DOHH2 (cell line): ENCODE measurements around the gene ERFL.

Experiments
- H3F3A ChIP-seq: fragments of 200-600 bp; sonication (generic), shearing (Covaris generic); 2 replicates; pipeline ENCODE4 v1.6.0; 2016; ENCODE audit warnings: antibody characterized with exemption, mild to moderate bottlenecking; ENCODE audit not compliant: control insufficient read depth, insufficient read depth
- H3K27ac ChIP-seq: fragments of 200-600 bp; sonication (generic); 2 replicates; pipeline ENCODE4 v1.5.1; 2014; ENCODE audit warnings: low read depth, mild to moderate bottlenecking, low read length, moderate library complexity
- H3K27me3 ChIP-seq: fragments of 200-600 bp; sonication (generic); 2 replicates; pipeline ENCODE4 v1.6.1; 2014; ENCODE audit warnings: mild to moderate bottlenecking, low read length, mixed read lengths; ENCODE audit not compliant: control insufficient read depth
- H3K36me3 ChIP-seq: fragments of 200-600 bp; sonication (generic); 2 replicates; pipeline ENCODE4 v1.6.1; 2014; ENCODE audit warnings: mild to moderate bottlenecking, low read length, moderate library complexity, mixed read lengths; ENCODE audit not compliant: control insufficient read depth
- H3K4me1 ChIP-seq: fragments of 200-600 bp; sonication (generic); 2 replicates; pipeline ENCODE4 v1.6.1; 2014; ENCODE audit warnings: mild to moderate bottlenecking, low read length, mixed read lengths; ENCODE audit not compliant: control insufficient read depth
- H3K4me2 ChIP-seq: fragments of 200-600 bp; sonication (generic); 2 replicates; pipeline ENCODE4 v1.6.0; 2014; ENCODE audit warnings: mild to moderate bottlenecking, low read length, moderate library complexity
- H3K4me3 ChIP-seq: fragments of 200-600 bp; sonication (generic); 2 replicates; pipeline ENCODE4 v1.5.1; 2014; ENCODE audit warnings: mild to moderate bottlenecking, low read length, mixed read lengths
- H3K79me2 ChIP-seq: fragments of 200-600 bp; sonication (generic); 2 replicates; pipeline ENCODE4 v1.6.1; 2014; ENCODE audit warnings: mild to moderate bottlenecking, low read length, mixed read lengths; ENCODE audit not compliant: control insufficient read depth
- H3K9me2 ChIP-seq: fragments of 200-600 bp; sonication (generic); replicated peaks from 2 replicates; pipeline ENCODE4 v1.6.1; 2014; ENCODE audit warnings: mild to moderate bottlenecking, low read length, mixed read lengths; ENCODE audit not compliant: control insufficient read depth
- H3K9me3 ChIP-seq: fragments of 200-600 bp; sonication (generic); 2 replicates; pipeline ENCODE4 v1.6.1; 2014; ENCODE audit warnings: antibody characterized with exemption, low read length, mixed read lengths; ENCODE audit not compliant: control insufficient read depth, insufficient read depth
- H4K20me1 ChIP-seq: fragments of 200-600 bp; sonication (generic); 2 replicates; pipeline ENCODE4 v1.6.0; 2014; ENCODE audit warnings: low read depth, mild to moderate bottlenecking, antibody characterized with exemption, low read length, moderate library complexity; ENCODE audit not compliant: control insufficient read depth, insufficient read depth
- CTCF ChIP-seq: fragments of 200-600 bp; sonication (generic); IDR thresholded peaks from one replicate; pipeline ENCODE4 v1.5.1; 2014; ENCODE audit warnings: antibody characterized with exemption, mild to moderate bottlenecking, low read depth, low read length; ENCODE audit not compliant: poor library complexity, severe bottlenecking
- EZH2phosphoT487 ChIP-seq: fragments of 200-600 bp; sonication (generic); IDR thresholded peaks from 2 replicates; pipeline ENCODE4 v1.6.1; 2017; ENCODE audit warnings: borderline replicate concordance, mild to moderate bottlenecking, antibody characterized with exemption, low read length, moderate library complexity, mixed read lengths

ERFL gene

DNA sequence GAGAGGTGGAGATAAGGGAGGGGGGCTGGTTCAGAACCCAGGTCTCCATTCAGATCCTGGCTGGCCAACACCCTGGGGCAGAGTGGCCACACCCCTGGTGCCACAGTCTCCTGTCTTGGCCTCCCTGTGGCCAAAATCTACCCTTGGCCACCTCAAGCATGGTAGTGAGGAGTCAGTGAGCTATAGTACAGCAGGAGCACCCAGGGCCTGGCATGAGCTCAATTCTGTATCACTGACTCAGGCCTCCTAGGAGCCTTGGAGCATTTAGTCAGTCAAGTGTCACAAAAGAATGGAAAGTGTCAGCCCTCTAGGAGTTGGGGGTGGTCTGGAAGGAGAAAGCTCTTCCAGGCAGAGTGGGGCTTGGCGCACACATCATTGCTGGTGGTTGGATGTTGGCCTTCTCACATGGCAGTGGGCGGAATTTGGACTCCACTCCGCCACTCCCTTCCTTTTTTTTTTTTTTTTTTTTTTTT is 57.8 kb downstream of the ERFL start:
- peaks cover 35% of the 10 kb centered on the region for H3K79me2 ChIP-seq
- peaks cover 74% of the 10 kb centered on the region for H3K36me3 ChIP-seq
- no peak for TF ChIP-seq EZH2phosphoT487
- TF ChIP-seq CTCF = no peak
- peak overlapping the region; percentile 28; the same call in 1 of the 2 replicates for H3K4me3 ChIP-seq
- H3K27ac ChIP-seq = peak overlapping the region; percentile 99
- H4K20me1 ChIP-seq = 0 out of 2 replicates have a peak, but pooled peaks cover 5% of the 10 kb centered on the region
- H3K9me2 ChIP-seq = no peaks in the 10 kb centered on the region
- no peaks in the 10 kb centered on the region for H3K9me3 ChIP-seq
- peak overlapping the region; percentile 59 for H3K4me2 ChIP-seq
- H3K27me3 ChIP-seq = no peaks in the 10 kb centered on the region
- H3F3A ChIP-seq = peaks cover 79% of the 10 kb centered on the region
- peaks cover 96% of the 10 kb centered on the region for H3K4me1 ChIP-seq

DNA sequence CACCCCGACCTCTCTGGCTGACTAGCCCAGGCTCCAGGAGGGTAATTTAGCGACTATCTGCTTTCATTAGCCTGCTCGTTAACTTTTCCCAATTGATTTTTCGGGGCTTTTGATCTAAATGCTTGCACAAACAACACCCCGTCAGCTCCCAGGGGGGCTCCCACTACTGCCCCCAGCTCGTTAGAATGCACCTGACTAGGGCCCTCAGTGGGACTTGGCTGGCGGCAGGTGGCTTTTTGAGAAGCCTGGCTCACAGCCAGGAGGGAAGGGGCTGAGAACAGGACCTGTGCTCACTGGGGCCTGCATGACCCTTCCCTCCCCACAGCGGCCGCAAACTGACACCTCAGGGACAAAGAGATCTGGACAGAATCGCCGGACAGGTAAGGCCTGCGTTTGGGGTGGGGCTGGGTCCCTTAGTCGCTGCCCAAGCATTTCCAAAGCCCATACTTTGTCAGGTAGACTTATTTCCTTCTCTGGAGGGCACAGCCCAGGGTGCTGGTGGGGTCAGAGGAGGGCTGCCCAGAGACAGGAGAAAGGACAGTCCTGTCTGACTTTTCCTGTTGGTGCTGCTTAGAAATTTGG is 58.8 kb downstream of the ERFL start:
- H3K9me3 ChIP-seq = no peaks in the 10 kb centered on the region
- H3K9me2 ChIP-seq = no peaks in the 10 kb centered on the region
- peak overlapping the region; percentile 59 for H3K4me2 ChIP-seq
- peak overlapping the region; percentile 99 for H3K27ac ChIP-seq
- H3F3A ChIP-seq = peaks cover 83% of the 10 kb centered on the region
- H3K27me3 ChIP-seq = no peaks in the 10 kb centered on the region
- peak overlapping the region; percentile 29; the same call in 1 of the 2 replicates for H3K4me3 ChIP-seq
- H3K79me2 ChIP-seq = peaks cover 44% of the 10 kb centered on the region
- H4K20me1 ChIP-seq = peaks cover 8% of the 10 kb centered on the region; the same call in 1 of the 2 replicates
- peaks cover 84% of the 10 kb centered on the region for H3K36me3 ChIP-seq
- peaks cover 98% of the 10 kb centered on the region for H3K4me1 ChIP-seq
- TF ChIP-seq CTCF (no peak), EZH2phosphoT487 (no peak)

GRCh38 chr19:41868989-41869300 is 59.3 kb downstream of the ERFL start:
- Histone ChIP-seq H3K9me2 (no peaks in the 10 kb centered on the region), H4K20me1 (peaks cover 14% of the 10 kb centered on the region; the same call in 1 of the 2 replicates), H3K36me3 (peaks cover 89% of the 10 kb centered on the region), H3K4me2 (peak overlapping the region; percentile 59), H3K4me3 (peak overlapping the region; percentile 29; the same call in 1 of the 2 replicates), H3F3A (peaks cover 87% of the 10 kb centered on the region), H3K4me1 (peaks cover 98% of the 10 kb centered on the region), H3K27ac (peak overlapping the region; percentile 99), H3K9me3 (no peaks in the 10 kb centered on the region), H3K27me3 (no peaks in the 10 kb centered on the region), H3K79me2 (peaks cover 50% of the 10 kb centered on the region)
- TF ChIP-seq CTCF (no peak), EZH2phosphoT487 (no peak)
